Measurements from ENCODE around the gene HS3ST4.
A peak's percentile ranks its signal among the peaks of the same experiment; 100 is the strongest.

The HS3ST4 gene

DNA sequence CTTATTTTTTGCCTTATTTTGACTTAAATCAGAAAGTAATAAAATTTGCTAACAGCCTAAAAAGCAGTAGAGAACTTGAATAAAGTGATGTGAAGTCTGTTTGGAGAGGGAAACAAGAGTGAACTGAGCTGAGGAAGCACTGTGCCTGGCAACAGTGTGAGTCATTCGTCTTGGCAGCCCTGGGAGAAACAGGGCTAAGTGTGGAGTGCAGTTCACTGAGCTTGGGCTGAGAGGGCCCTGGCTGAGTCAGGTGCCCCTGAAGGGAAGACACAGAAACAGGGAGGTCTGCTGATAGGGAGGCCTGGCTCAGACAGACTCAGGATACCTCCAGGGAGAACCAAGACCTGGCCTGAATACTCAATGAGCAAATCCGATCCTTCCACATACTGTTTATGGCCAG lies 132.1 kb downstream of the HS3ST4 start:
- no peak for DNase-seq (ENCODE audit: low read depth in 2 of 2)

- no peak for DNase-seq (ENCODE audit: low read depth in 2 of 2)
Measured at GRCh38 chr16:25827709-25828108, 135.9 kb downstream of the HS3ST4 start.

DNA sequence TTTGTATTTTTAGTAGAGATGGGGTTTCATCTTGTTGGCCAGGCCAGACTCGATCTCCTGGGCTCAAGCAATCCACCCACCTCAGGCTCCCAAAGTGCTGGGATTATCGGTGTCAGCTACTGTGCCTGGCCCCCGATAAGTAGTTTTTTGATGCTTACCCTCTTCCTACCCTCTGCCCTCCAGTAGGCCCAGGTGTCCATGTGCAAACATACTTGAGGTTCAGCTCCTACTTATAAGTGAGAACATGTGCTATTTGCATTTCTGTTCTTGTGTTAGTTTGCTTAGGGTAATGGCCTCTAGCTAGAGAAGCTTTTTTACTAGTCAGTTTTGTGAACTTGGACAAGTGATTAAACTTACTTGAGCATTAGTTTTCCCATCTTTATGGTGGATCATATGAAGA lies 136.8 kb downstream of the HS3ST4 start:
- DNase-seq (ENCODE audit: low read depth in 2 of 2) = no peak

- no peak for DNase-seq (ENCODE audit: low read depth in 2 of 2)
Measured at GRCh38 chr16:25832291-25832690, 140.5 kb downstream of the HS3ST4 start.

GRCh38 chr16:25834101-25834500 lies 142.3 kb downstream of the HS3ST4 start:
- no peak for DNase-seq (ENCODE audit: low read depth in 2 of 2)

DNA sequence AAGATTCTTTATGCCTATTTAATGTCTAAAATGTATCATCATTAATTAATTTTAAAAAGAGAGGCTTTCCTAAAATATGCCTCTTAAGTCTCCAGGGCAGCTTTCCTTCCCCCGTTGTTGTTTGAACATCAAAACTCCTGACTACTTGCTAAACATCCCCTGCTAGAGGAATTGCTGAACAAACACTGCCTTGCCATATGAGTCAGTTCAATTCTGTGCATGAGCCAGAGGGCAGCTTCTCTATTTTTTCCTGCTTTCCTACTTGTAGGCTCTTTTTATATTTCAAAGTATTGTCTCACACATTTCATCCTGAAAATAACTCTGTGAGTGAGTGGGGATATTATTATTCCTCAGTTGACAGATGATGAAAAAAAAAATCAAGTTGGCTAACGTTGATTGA lies 143.4 kb downstream of the HS3ST4 start:
- no peak for DNase-seq (ENCODE audit: low read depth in 2 of 2)

DNA sequence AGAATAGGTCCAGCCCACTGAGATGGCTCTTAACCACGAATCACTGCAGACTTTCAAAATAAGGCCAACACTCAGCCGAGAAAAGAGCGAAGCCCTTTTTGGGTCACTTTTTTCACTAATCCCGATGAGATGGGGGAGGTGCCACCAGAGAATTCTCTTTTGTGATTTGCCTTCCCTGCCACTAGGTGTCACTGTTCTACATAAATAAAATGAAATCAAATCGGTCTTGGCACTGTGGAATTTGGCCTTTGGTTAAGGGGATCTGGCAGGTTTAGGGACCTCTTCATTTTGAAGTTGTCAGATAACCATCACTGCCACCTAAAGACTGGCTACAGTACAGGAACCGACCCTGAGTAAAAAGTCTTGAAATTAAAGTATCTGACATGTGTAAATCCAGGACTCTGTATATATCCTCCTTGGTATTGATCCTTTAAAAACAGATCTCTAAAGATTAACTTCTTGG lies 147.0 kb downstream of the HS3ST4 start:
- DNase-seq (ENCODE audit: low read depth in 2 of 2) = peak; percentile 0 to 1

GRCh38 chr16:25841761-25842160 lies 150.0 kb downstream of the HS3ST4 start:
- no peak for DNase-seq (ENCODE audit: low read depth in 2 of 2)

DNA sequence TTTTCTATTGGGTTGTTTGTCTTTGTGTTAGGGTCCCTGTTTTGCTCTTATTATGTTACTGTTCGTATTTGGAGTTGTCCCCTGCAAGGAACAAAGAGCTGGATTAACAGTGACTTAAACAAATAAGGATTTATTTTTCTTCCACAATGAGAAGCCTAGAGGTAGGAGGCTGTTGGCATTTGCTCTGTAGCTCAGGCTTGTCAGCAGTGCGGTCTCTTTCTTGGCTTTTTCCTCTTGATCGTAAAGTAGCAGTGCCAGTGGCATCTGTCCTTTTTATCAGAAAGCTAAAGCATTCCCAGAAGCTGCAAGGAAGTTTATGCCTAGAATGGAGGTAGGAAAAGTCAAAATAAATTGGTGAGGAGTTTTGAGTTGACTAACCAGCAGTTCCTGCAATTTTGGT lies 154.1 kb downstream of the HS3ST4 start:
- DNase-seq (ENCODE audit: low read depth in 2 of 2) = no peak

DNA sequence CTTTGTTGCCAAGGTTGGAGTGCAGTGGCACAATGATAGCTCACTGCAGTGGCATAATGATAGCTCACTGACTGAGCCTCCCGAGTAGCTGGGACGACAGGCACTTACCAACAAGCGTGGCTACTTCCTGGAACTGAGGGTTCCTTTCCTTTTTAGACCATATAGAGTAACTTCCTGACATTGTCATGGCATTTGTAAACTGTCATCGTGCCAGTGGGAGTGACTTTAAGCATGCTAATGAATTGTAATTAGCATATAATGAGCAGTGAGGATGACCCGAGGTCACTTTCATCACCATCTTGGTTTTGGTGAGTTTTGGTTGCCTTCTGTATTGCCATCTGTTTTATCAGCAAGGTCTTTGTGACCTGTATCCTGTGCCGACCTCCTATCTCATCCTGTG lies 162.4 kb downstream of the HS3ST4 start:
- no peak for DNase-seq (ENCODE audit: low read depth in 2 of 2)

DNA sequence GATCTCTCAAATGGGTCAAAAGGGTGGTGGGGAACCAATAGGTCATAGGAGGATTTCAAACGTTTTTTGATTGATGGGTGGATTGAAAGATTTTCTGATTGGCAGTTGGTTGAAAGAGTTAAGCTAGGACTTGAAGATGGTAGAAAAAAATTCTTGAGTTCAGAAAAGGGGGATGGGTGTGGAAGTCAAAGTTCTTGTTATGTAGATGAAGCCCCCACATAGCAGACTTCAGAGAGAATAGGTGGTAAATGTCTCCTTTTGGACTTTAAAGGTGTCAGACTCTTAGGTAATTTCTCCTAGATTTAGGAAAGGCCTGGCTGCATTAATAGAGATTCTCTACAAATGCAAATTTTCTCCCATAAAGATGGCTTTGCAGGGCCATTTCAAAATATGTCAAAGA lies 163.3 kb downstream of the HS3ST4 start:
- DNase-seq (ENCODE audit: low read depth in 2 of 2) = no peak

DNA sequence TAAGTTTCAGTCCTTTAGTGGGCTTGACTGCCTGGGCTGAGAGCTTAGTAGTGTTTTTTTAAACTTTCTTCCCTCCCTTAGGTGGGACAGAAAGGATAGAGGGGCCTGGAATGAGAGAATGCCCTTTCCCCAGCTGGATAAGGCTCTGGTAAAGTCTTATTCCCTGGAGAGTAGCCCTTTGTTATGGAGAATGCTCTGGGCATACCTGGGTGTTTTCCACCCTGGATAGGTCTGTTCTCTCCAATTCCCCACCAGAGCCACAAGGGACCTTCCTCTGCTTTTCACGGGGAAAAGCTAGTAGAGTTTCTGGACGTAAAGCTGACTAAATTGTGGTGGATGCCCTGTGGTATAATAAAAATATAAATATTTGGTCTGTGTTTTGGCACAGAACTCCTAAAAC lies 164.1 kb downstream of the HS3ST4 start:
- no peak for DNase-seq (ENCODE audit: low read depth in 2 of 2)

DNA sequence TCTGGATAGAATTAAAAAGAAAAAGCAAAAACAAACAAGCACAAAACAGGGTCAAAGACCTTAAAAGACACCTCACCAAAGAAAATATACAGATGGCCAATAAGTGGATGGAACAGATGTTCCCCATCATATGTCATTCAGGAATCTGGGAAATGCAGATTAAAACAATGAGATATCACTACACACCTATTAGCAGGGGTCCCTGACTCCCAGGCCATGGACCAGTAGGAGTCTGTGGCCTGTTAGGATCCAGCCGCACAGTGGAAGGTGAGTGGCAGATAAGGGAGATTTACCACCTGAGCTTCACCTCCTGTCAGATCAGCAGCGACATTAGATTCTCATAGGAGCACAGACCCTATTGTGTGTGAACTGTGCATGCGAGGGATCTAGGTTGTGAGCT lies 167.9 kb downstream of the HS3ST4 start:
- DNase-seq (ENCODE audit: low read depth in 2 of 2) = no peak

DNA sequence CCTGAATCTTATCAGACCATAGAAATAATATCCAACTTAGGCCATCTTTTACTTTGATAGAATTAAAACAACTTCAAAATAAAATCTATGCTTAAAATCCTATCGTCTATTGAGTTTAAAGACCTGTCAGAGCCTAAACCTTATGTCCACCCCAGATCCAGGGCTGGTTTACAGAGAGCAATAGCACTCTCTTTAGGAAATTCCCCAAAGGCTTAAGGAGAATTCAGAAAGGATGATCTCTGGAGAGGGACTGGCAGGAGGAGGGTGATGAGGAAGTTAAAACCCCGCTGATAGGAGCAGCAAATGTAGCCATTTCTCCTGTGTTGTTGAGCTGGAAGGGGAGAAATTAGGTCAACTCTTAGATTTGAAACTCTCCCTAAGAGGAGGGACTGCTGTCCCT lies 175.3 kb downstream of the HS3ST4 start:
- DNase-seq (ENCODE audit: low read depth in 2 of 2) = no peak

- no peak for DNase-seq (ENCODE audit: low read depth in 2 of 2)
Measured at GRCh38 chr16:25868106-25868505, 176.3 kb downstream of the HS3ST4 start.

GRCh38 chr16:25868706-25869370 lies 177.1 kb downstream of the HS3ST4 start:
- DNase-seq (ENCODE audit: low read depth in 2 of 2) = no peak

- no peak for DNase-seq (ENCODE audit: low read depth in 2 of 2)
Measured at GRCh38 chr16:25872369-25873070, 180.8 kb downstream of the HS3ST4 start.

DNA sequence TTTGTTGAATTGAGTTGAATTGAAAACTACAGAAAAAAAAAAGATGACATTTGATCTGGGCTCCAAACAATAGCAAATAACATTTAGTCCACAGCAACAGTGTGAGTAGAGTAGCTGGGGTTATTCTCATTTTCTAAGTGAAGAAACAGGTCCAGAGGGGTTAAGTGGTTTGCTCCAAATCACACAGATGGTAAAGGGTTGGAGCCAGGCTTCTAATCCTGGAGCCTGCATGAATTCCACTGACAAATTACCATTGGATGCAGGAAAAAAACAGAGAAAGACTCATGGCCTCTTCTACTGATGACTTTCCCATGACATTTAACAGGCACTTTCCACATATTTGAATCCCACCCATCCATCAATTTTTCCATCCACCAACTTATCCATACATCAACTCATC lies 182.4 kb downstream of the HS3ST4 start:
- no peak for DNase-seq (ENCODE audit: low read depth in 2 of 2)

GRCh38 chr16:25875956-25876598 lies 184.3 kb downstream of the HS3ST4 start:
- no peak for DNase-seq (ENCODE audit: low read depth in 2 of 2)

DNA sequence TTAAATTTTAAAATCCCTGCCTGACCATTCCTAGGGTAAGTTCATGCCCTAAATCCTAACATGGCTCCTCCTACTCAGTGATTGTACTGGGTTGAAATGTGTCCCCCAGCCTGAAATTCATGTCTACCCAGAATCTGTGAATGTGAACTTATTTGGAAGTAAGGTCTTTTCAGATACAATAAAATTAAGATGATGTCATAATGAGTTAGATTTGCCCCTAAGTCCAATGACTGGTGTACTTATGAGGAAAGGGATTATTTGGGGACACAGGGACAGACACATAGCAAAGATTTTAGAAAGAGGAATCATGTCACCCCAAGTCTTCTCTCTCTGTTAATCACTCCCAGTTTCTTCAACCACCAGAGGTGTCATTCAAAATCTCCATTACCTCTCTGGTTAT lies 185.3 kb downstream of the HS3ST4 start:
- no peak for DNase-seq (ENCODE audit: low read depth in 2 of 2)

DNA sequence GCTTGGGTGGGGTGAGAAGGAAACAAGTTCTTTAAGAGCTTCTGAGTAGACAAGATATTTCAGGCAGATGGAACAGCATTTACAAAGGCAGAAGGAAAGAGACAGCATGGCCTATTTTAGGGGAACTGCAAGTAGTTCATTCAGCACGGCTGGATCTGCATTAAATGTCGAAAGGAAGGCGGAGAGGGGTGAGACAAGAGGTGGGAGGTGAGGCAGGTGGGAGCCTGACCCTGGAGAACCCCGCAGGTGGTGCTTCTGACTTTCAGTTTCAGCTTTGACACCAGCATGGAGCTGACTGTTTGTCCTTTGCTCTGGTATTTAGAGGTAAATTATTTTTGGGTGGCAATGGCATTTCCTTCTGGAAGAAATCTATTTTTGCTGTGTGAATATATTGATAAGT lies 194.8 kb downstream of the HS3ST4 start:
- DNase-seq (ENCODE audit: low read depth in 2 of 2) = no peak

- no peak for DNase-seq (ENCODE audit: low read depth in 2 of 2)
Measured at GRCh38 chr16:25888868-25889267, 197.1 kb downstream of the HS3ST4 start.

DNA sequence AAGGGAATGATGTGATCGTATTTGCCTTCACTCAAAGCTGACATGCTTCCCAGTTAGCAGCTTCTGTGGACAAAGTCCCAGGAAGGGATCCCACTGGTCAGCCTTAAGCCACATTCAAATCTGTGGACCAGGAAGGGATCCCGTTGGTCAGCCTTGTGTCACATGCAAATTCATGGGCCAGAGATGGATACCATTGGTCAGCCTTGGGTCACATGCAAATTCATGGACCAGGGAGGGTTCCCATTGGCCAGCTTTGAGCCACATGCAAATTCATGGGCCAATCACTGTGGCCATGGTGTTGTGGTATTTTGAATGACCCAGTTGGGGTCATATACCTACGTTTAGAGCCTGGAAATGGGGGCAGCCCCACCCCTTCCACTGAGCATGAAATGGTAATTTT lies 201.6 kb downstream of the HS3ST4 start:
- no peak for DNase-seq (ENCODE audit: low read depth in 2 of 2)

Data from stimulated activated CD4-positive, alpha-beta T cell treated with anti-CD3 and anti-CD28 coated beads, Interleukin-4, amount 100 ng/mL, for 48 hours (primary cell).